AG04449 (cell line): ENCODE results near the gene OTUD4.
"Not testable (repeated sequence)": the region's sequence is repeated elsewhere in the genome, so short reads cannot be mapped to it uniquely, and the experiment has no call there.

Experiments
- CTCF ChIA-PET: fragments of 350-600 bp; formaldehyde crosslinking; extraction: SDS; loops from one replicate; lab custom pipeline; 2021; ENCODE audit warnings: antibody characterized with exemption; lab: Yijun Ruan, JAX
- POLR2A ChIA-PET: fragments of 400-600, 350-600 bp; formaldehyde crosslinking; extraction: SDS; loops from one replicate; lab custom pipeline; 2020; ENCODE audit warnings: antibody characterized with exemption, inconsistent platforms; lab: Yijun Ruan, JAX
- DNase-seq: peaks from one replicate; pipeline ENCODE4 v3.0.0-alpha.2; 2010; ENCODE audit warnings: low read depth, low spot score
- H3K4me3 ChIP-seq: 2 replicates; pipeline ENCODE4 v1.5.1; 2011; ENCODE audit warnings: low read depth, mild to moderate bottlenecking, control low read depth, low read length
- TF ChIP-seq, protein P1 (sequence below): IDR thresholded peaks from one replicate; pipeline ENCODE4 v1.5.1; 2011; ENCODE audit warnings: mild to moderate bottlenecking, moderate library complexity, low read length, control low read depth, inconsistent platforms; ENCODE audit not compliant: insufficient read depth; ENCODE audit errors: missing control alignments

Gene OTUD4

DNA sequence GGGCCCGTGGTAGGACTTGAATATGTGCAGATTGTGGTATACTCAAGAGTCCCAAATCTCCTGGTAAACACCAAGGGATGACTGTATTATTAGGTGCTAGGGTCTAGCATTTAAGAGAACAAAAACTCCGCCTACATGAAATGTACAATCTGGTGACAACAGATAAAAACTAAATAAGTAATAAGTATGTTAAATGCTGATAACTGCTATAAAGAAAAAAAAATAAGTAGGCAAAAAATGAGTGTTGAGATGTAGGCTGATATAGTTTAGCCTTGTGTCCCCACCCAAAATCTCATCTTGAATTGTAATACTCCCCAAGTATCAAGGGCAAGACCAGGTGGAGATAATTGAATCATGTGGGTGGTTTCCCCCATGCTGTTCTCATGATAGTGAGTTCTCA, 23.4 kb downstream of the OTUD4 start:
- ChIA-PET POLR2A (no interaction called here), CTCF (interaction anchor here (2.2 kb wide), 1 partner anchor 12 kb away, joined by 7 read pairs; no protein-coding TSS in a partner anchor)
- TF ChIP-seq, protein P1, sequence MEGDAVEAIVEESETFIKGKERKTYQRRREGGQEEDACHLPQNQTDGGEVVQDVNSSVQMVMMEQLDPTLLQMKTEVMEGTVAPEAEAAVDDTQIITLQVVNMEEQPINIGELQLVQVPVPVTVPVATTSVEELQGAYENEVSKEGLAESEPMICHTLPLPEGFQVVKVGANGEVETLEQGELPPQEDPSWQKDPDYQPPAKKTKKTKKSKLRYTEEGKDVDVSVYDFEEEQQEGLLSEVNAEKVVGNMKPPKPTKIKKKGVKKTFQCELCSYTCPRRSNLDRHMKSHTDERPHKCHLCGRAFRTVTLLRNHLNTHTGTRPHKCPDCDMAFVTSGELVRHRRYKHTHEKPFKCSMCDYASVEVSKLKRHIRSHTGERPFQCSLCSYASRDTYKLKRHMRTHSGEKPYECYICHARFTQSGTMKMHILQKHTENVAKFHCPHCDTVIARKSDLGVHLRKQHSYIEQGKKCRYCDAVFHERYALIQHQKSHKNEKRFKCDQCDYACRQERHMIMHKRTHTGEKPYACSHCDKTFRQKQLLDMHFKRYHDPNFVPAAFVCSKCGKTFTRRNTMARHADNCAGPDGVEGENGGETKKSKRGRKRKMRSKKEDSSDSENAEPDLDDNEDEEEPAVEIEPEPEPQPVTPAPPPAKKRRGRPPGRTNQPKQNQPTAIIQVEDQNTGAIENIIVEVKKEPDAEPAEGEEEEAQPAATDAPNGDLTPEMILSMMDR, result no peak
- H3K4me3 ChIP-seq, result no peak overlapping the region
- no peak for DNase-seq

DNA sequence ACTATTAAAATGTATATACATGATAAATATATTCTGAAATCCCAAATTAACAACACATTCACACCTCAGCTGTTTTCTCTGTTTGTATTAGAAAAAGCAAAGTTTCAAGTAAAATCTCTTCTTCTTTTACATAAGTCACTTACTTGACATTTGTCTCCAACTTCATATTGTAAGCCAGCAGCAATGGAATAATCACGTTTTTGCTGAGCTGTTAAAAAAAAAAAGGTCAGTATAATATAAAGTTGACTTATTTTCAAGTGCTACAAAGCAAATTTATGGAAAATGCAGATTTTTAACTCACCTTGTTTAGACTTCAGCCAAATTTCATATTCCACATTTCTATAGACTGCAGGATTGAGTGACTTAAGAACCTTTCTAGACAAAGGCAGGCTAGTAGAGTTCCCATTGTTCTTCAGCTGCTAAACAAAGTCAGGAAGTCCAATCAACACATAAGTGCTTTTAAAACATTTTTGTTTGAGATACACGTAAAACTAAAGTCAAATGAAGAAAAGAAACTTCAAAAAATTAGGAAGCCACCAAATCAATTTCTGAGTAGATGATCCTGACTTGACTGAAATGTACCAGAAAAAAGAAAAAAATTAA, 25.0 kb downstream of the OTUD4 start:
- ChIA-PET CTCF (interaction anchor here (1.0 to 4.0 kb wide), 14 partner anchors 10 to 462 kb away, joined by 3 to 33 read pairs (median 4); no protein-coding TSS in a partner anchor), POLR2A (interaction anchor here (0.6 kb wide), 1 partner anchor 29 kb away, joined by 4 read pairs; no protein-coding TSS in a partner anchor)
- TF ChIP-seq, protein P1, result no peak
- DNase-seq, result no peak
- no peak overlapping the region for H3K4me3 ChIP-seq

DNA sequence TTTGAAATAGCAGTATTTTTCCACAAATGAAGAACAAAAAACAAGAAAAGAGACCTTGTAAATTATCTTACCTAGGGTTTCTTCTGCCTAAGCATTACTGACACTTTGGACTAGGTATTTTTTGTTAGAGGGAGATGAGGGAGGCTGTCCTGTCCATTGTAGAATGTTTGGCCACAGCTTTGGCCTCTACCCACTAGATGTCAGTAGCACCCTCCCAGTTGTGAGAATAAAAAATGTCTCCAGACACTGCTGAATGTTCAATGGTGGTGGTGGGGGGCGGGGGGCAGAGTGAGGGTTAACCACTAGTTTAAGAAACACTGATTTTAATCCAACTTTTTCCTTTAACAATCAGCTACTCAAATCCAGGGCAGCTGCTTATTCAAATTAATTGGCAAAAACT, 25.8 kb downstream of the OTUD4 start:
- POLR2A ChIA-PET, result interaction anchor here (0.6 kb wide), 1 partner anchor 447 kb away, joined by 6 read pairs; no protein-coding TSS in a partner anchor
- TF ChIP-seq, protein P1, result peak; percentile 59
- DNase-seq, result no peak
- no peak overlapping the region for H3K4me3 ChIP-seq
- CTCF ChIA-PET, result interaction anchor here (1.0 to 4.0 kb wide), 12 partner anchors 11 to 462 kb away, joined by 3 to 33 read pairs (median 4); no protein-coding TSS in a partner anchor

DNA sequence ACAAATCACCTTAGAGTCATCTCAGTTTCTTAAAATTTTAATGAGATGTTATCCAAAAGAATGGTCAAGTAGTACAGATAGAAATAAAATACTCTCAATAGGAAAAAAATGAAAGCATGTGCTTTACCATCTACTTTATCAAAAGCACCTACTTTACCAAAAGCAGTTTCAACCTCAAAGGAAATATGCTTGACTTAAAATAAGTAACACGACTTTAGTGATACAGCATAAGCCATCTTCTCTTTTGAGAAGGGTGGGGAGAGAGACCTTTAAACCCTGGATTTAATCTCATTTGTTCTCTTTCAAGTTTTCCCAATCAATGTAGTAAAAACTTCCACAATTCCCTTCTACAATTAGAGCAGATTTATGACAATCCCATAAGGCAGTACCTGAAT, 26.5 kb downstream of the OTUD4 start:
- DNase-seq, result no peak
- ChIA-PET POLR2A (interaction anchor here (0.6 kb wide), 1 partner anchor 447 kb away, joined by 6 read pairs; no protein-coding TSS in a partner anchor), CTCF (interaction anchor here (1.0 to 4.0 kb wide), 8 partner anchors 11 to 463 kb away, joined by 3 to 33 read pairs (median 7); no protein-coding TSS in a partner anchor)
- no peak overlapping the region for H3K4me3 ChIP-seq
- TF ChIP-seq, protein P1, result no peak

DNA sequence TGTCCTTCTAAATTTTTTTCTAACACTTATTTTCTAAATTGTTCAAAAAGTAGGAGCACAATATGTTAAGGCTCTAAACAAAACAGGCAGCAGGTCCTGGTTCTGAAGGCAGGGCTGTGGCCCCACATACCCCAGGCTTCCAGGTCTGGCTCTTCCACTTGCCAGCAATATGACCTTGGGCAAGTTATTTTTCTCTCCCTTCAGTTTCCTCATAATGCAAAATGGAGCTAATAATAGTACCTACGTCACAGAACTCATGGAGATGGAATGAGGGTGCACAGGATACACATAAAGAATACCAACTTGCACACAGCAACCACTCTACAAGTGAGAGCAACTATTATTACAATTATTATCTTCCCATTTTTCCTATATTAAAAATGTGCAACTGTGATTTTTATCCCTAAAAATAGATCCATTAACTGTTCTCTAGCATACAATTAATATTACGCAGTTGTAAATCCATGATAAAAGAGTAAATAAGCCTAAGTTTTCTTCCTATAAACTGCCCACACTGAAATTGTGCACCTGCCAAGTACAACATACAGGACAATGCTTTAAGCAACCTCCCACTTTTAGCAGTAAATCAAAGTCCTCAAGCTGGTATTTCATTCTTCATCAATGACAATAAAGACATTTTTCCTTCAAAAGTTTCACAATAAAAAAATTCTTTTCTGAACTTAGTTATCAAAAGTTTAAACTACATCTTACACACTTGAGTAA, 27.0 kb downstream of the OTUD4 start:
- no peak for DNase-seq
- ChIA-PET CTCF (interaction anchor here (1.0 to 4.0 kb wide), 3 partner anchors 404 to 464 kb away, joined by 5 to 33 read pairs (median 13); no protein-coding TSS in a partner anchor), POLR2A (no interaction called here)
- H3K4me3 ChIP-seq, result no peak overlapping the region
- TF ChIP-seq, protein P1, result no peak

DNA sequence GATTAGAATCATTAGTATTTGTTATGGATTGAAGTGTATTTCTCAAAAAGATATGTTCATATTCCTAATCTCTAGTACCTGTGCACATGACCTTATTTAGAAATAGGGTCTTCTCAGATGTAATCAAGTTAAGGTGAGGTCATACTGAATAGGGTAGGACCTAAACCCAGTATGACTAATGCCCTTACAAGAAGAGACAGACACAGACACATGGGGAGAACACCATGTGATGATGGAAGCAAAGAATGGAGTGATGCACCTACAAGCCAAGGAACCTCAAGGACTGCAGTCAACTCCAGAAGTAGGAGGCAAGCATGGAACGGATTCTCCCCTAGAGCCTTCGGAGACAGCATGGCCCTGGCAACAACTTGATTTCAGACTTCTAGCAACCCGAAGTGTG, 31.4 kb downstream of the OTUD4 start:
- TF ChIP-seq, protein P1, result no peak
- H3K4me3 ChIP-seq, result no peak overlapping the region
- POLR2A ChIA-PET, result no interaction called here
- DNase-seq, result no peak
- CTCF ChIA-PET, result interaction anchor here (0.8 to 1.4 kb wide), 3 partner anchors 11 to 461 kb away, joined by 3 to 4 read pairs (median 3); no protein-coding TSS in a partner anchor

DNA sequence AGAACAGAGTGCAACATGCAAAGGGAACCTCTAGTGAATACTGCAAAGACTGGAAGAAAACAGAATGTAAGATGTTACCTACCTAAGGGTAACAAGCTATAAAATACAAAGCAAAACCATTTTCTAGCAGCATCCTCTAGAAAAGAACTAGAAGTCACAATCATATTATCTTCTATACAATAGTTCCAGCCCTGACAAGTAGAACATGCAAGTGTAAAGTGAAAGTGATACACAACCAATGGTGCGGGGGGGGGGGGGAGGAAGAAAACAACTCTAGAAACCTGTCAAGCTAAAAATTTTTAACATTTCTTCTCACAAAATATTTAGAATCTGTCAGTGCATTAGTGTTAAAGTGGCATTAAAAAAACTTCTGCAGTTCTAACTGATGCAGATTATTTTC, 44.2 kb downstream of the OTUD4 start:
- DNase-seq, CTCF ChIA-PET, H3K4me3 ChIP-seq, POLR2A ChIA-PET: not testable (repeated sequence)
